HEK293 (cell line): ENCODE results near the gene SSH3.

ENCODE experiments used
- CTCF ChIP-seq: fragments of 450-650 bp; formaldehyde crosslinking; IDR thresholded peaks from 2 replicates; pipeline ENCODE4 v1.5.1; 2016; ENCODE audit warnings: missing biosample characterization, missing genetic modification characterization
- GFI1B ChIP-seq: fragments of 450-650 bp; formaldehyde crosslinking; IDR thresholded peaks from 2 replicates; pipeline ENCODE4 v1.5.1; 2016; ENCODE audit warnings: missing biosample characterization, missing genetic modification characterization
- YY1 ChIP-seq: fragments of 450-650 bp; formaldehyde crosslinking; IDR thresholded peaks from 2 replicates; pipeline ENCODE4 v1.5.1; 2018; ENCODE audit warnings: missing biosample characterization, missing genetic modification characterization
- ZBTB20 ChIP-seq: fragments of 450-650 bp; formaldehyde crosslinking; IDR thresholded peaks from 2 replicates; pipeline ENCODE4 v1.5.1; 2016; ENCODE audit warnings: missing biosample characterization, missing genetic modification characterization
- ZNF10 ChIP-seq: fragments of 450-650 bp; formaldehyde crosslinking; IDR thresholded peaks from 2 replicates; pipeline ENCODE4 v1.5.1; 2017; ENCODE audit warnings: missing biosample characterization, missing genetic modification characterization
- ZNF140 ChIP-seq: fragments of 450-650 bp; formaldehyde crosslinking; IDR thresholded peaks from 2 replicates; pipeline ENCODE4 v1.5.1; 2016; ENCODE audit warnings: missing biosample characterization, missing genetic modification characterization
- ZNF24 ChIP-seq: fragments of 450-650 bp; formaldehyde crosslinking; IDR thresholded peaks from 2 replicates; pipeline ENCODE4 v1.5.1; 2016; ENCODE audit warnings: missing biosample characterization, missing genetic modification characterization
- ZNF274 ChIP-seq, 2 experiments: fragments of 200-500 bp in 1 of 2; fragments of 450-650 bp in 1 of 2; sonication (Bioruptor generic) in 1 of 2; formaldehyde crosslinking in 1 of 2; IDR thresholded peaks; 2 replicates each; pipeline versions ENCODE4 v1.5.1 to v1.6.1; 2014 to 2016; ENCODE audit warnings: borderline replicate concordance in 1 of 2, inconsistent platforms in 1 of 2, low read length in 1 of 2, missing biosample characterization in 1 of 2, missing genetic modification characterization in 1 of 2
- ZNF529 ChIP-seq: fragments of 450-650 bp; formaldehyde crosslinking; IDR thresholded peaks from 2 replicates; pipeline ENCODE4 v1.5.1; 2017; ENCODE audit warnings: missing genetic modification characterization, missing biosample characterization; ENCODE audit not compliant: insufficient replicate concordance
- ZSCAN30 ChIP-seq: fragments of 450-650 bp; IDR thresholded peaks from 2 replicates; pipeline ENCODE4 v1.5.1; 2018; ENCODE audit warnings: missing biosample characterization, mild to moderate bottlenecking, missing genetic modification characterization, moderate library complexity
- TF ChIP-seq, protein P1 (sequence below): fragments of 450-650 bp; formaldehyde crosslinking; IDR thresholded peaks from 2 replicates; pipeline ENCODE4 v1.5.1; 2016; ENCODE audit warnings: missing biosample characterization, missing genetic modification characterization

DNA sequence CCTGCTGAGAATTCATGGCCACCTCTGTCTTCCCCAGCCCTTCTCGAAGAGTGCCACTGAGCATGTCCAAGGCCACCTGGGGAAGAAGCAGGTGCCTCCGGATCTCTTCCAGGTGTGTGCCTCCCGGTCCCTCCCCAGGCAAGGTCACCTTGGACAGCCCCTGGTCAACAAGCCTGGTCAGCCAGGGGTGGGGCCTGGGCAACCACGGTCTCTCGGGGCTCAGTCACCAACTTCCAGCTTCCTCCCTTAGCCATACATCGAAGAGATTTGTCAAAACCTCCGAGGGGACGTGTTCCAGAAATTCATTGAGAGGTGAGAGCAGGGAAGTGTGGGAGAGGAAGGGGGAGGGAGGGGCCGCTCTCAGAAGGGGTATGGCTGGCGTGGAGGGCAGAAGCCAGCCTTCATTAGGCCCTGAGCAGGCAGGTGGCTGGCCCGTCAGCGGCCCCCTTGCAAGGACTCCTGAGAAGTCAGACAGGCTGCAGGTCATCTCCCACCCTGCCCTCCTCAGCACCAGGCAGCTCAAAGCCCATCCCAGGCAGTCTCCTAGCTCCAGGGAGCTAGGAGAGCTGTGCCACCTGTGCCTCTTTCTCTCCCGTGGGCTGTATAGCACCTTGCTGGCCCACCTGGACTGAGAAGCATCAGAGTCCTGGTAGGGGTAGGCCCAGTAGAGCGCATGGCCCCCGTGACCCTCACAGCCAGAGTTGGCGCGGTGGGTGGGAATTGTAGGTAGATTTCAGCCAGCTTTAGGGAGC is 23.6 kb upstream of the SSH3 start:
- TF ChIP-seq ZBTB20: no peak
- TF ChIP-seq ZNF274 (IDR thresholded peaks at IDR 0.05; ENCODE audit: low read length): no peak
- TF ChIP-seq ZNF274 (tag by site-specific recombination; IDR thresholded peaks at IDR 0.05; ENCODE audit: borderline replicate concordance): no peak
- no peak for TF ChIP-seq YY1 (tag by site-specific recombination)
- TF ChIP-seq ZNF10: no peak
- no peak for TF ChIP-seq ZNF140 (tag by site-specific recombination)
- no peak for TF ChIP-seq CTCF
- TF ChIP-seq, protein P1, sequence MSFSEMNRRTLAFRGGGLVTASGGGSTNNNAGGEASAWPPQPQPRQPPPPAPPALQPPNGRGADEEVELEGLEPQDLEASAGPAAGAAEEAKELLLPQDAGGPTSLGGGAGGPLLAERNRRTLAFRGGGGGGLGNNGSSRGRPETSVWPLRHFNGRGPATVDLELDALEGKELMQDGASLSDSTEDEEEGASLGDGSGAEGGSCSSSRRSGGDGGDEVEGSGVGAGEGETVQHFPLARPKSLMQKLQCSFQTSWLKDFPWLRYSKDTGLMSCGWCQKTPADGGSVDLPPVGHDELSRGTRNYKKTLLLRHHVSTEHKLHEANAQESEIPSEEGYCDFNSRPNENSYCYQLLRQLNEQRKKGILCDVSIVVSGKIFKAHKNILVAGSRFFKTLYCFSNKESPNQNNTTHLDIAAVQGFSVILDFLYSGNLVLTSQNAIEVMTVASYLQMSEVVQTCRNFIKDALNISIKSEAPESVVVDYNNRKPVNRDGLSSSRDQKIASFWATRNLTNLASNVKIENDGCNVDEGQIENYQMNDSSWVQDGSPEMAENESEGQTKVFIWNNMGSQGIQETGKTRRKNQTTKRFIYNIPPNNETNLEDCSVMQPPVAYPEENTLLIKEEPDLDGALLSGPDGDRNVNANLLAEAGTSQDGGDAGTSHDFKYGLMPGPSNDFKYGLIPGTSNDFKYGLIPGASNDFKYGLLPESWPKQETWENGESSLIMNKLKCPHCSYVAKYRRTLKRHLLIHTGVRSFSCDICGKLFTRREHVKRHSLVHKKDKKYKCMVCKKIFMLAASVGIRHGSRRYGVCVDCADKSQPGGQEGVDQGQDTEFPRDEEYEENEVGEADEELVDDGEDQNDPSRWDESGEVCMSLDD (tag by site-specific recombination): no peak
- no peak for TF ChIP-seq ZNF529 (tag by site-specific recombination)
- TF ChIP-seq GFI1B (tag by site-specific recombination): no peak
- TF ChIP-seq ZSCAN30 (tag by site-specific recombination): no peak
- no peak for TF ChIP-seq ZNF24
